Activated CD4-positive, alpha-beta T cell treated with anti-CD3 and anti-CD28 coated beads, Interleukin-2, amount 50 U/mL, for 48 hours (primary cell): ENCODE measurements around the gene SEC14L6.

Source experiments
- DNase-seq, 2 experiments: peaks; one replicate each; pipeline ENCODE4 v3.0.0-alpha.2; 2020

SEC14L6 gene

GRCh38 chr22:30531651-30532608 is 14.6 kb downstream of the SEC14L6 start:
- DNase-seq: no peak

- DNase-seq: no peak
These were observed 19.9 kb downstream of the SEC14L6 start for GRCh38 chr22:30526656-30527055.

GRCh38 chr22:30523646-30524489 is 22.7 kb downstream of the SEC14L6 start:
- no peak for DNase-seq

- no peak for DNase-seq
These were observed 25.0 kb downstream of the SEC14L6 start for GRCh38 chr22:30521368-30522156.

- no peak for DNase-seq
These were observed 26.6 kb downstream of the SEC14L6 start for GRCh38 chr22:30519842-30520425.

- no peak for DNase-seq
These were observed 29.8 kb downstream of the SEC14L6 start for GRCh38 chr22:30516731-30517130.

GRCh38 chr22:30516273-30516672 is 30.3 kb downstream of the SEC14L6 start:
- DNase-seq: no peak

GRCh38 chr22:30514252-30514651 is 32.3 kb downstream of the SEC14L6 start:
- DNase-seq: no peak

GRCh38 chr22:30513462-30513861 is 33.1 kb downstream of the SEC14L6 start:
- no peak for DNase-seq

- no peak for DNase-seq
These were observed 34.6 kb downstream of the SEC14L6 start for GRCh38 chr22:30511911-30512310.

GRCh38 chr22:30511109-30511508 is 35.4 kb downstream of the SEC14L6 start:
- no peak for DNase-seq

GRCh38 chr22:30508216-30508615 is 38.3 kb downstream of the SEC14L6 start:
- no peak for DNase-seq

- DNase-seq: no peak
These were observed 38.9 kb downstream of the SEC14L6 start for GRCh38 chr22:30507670-30508069.

- no peak for DNase-seq
These were observed 40.0 kb downstream of the SEC14L6 start for GRCh38 chr22:30506507-30506968.

GRCh38 chr22:30503551-30503950 is 43.0 kb downstream of the SEC14L6 start:
- no peak for DNase-seq

GRCh38 chr22:30502911-30503310 is 43.6 kb downstream of the SEC14L6 start:
- no peak for DNase-seq

GRCh38 chr22:30502153-30502552 is 44.4 kb downstream of the SEC14L6 start:
- no peak for DNase-seq

- no peak for DNase-seq
These were observed 45.9 kb downstream of the SEC14L6 start for GRCh38 chr22:30500628-30501027.

- DNase-seq: no peak
These were observed 48.9 kb downstream of the SEC14L6 start for GRCh38 chr22:30497466-30498150.

- DNase-seq: no peak
These were observed 51.3 kb downstream of the SEC14L6 start for GRCh38 chr22:30495041-30495784.

GRCh38 chr22:30492144-30492543 is 54.4 kb downstream of the SEC14L6 start:
- no peak for DNase-seq
